Loucy (cell line): ENCODE data around the gene DYNC1H1.

Experiments
- EZH2phosphoT487 ChIP-seq: fragments of 200-600 bp; IDR thresholded peaks from 2 replicates; pipeline ENCODE4 v1.6.1; 2018; ENCODE audit warnings: antibody characterized with exemption, mild to moderate bottlenecking, moderate library complexity, borderline replicate concordance
- TF ChIP-seq, protein P1 (sequence below): fragments of 200-600 bp; sonication (generic); conservative IDR thresholded peaks from 2 replicates; pipeline ENCODE4 v1.5.1; 2014; ENCODE audit warnings: mild to moderate bottlenecking, antibody characterized with exemption, low read length

DNA sequence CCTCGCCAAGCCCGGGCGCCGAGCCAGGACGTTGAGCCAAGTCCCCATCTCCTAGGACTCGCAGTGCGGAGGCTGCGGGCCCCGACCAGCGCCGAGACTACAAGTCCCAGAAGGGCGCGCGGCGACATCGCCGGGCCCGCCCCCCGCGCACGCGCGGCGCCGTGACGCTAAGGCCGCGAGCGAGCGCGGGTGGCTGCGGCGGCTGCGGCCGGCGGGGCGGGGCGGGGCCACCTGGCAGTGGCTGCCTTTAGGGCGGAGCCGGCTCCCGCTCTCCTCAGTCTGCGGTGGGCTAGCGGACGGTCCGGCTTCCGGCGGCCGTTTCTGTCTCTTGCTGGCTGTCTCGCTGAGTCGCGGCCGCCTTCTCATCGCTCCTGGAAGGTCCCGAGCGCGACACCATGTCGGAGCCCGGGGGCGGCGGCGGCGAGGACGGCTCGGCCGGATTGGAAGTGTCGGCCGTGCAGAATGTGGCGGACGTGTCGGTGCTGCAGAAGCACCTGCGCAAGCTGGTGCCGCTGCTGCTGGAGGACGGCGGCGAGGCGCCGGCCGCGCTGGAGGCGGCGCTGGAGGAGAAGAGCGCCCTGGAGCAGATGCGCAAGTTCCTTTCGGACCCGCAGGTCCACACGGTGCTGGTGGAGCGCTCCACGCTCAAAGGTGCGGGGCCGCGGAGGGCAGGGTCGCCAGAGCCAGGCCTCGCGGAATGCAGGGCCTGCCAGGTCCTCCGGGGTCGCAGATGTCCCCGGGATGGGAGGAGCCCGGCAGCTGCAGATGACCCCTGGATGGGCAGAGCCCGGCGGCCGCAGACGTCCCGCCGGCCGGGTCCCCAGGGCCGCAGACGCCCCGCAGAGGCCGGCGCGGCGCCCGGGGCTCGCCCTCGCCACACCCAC is at the start of gene DYNC1H1:
- TF ChIP-seq, protein P1, sequence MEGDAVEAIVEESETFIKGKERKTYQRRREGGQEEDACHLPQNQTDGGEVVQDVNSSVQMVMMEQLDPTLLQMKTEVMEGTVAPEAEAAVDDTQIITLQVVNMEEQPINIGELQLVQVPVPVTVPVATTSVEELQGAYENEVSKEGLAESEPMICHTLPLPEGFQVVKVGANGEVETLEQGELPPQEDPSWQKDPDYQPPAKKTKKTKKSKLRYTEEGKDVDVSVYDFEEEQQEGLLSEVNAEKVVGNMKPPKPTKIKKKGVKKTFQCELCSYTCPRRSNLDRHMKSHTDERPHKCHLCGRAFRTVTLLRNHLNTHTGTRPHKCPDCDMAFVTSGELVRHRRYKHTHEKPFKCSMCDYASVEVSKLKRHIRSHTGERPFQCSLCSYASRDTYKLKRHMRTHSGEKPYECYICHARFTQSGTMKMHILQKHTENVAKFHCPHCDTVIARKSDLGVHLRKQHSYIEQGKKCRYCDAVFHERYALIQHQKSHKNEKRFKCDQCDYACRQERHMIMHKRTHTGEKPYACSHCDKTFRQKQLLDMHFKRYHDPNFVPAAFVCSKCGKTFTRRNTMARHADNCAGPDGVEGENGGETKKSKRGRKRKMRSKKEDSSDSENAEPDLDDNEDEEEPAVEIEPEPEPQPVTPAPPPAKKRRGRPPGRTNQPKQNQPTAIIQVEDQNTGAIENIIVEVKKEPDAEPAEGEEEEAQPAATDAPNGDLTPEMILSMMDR = no peak
- no peak for TF ChIP-seq EZH2phosphoT487
